ENCODE results near the gene GLG1.
"Not testable (repeated sequence)": the region's sequence is repeated elsewhere in the genome, so short reads cannot be mapped to it uniquely, and the experiment has no call there.

GLG1 gene

GRCh38 chr16:74438492-74438979, 168.4 kb downstream of the GLG1 start:
- DNase-seq = no peak

GRCh38 chr16:74431516-74431915, 175.4 kb downstream of the GLG1 start:
- no peak for DNase-seq

GRCh38 chr16:74430036-74430712, 176.7 kb downstream of the GLG1 start:
- DNase-seq = peak; percentile 41 to 52 (median 44)

- not testable (repeated sequence) for DNase-seq
Measured at GRCh38 chr16:74428493-74428892, 178.4 kb downstream of the GLG1 start.

GRCh38 chr16:74425751-74426150, 181.2 kb downstream of the GLG1 start:
- DNase-seq = not testable (repeated sequence)

- not testable (repeated sequence) for DNase-seq
Measured at GRCh38 chr16:74423721-74424120, 183.2 kb downstream of the GLG1 start.

- DNase-seq = not testable (repeated sequence)
Measured at GRCh38 chr16:74422086-74422485, 184.8 kb downstream of the GLG1 start.

GRCh38 chr16:74421482-74421785, 185.5 kb downstream of the GLG1 start:
- DNase-seq = not testable (repeated sequence)

GRCh38 chr16:74420612-74421481, 186.1 kb downstream of the GLG1 start, which contains the start of gene CLEC18B:
Gene CLEC18B (minus strand): TSS chr16:74421478. CDS start chr16:74421270, 208 bp downstream.
- DNase-seq = not testable (repeated sequence)

GRCh38 chr16:74419811-74420210, 187.1 kb downstream of the GLG1 start:
- DNase-seq = not testable (repeated sequence)

- DNase-seq = not testable (repeated sequence)
Measured at GRCh38 chr16:74417897-74418296, 189.0 kb downstream of the GLG1 start.

GRCh38 chr16:74413920-74414319, 193.0 kb downstream of the GLG1 start:
- DNase-seq = not testable (repeated sequence)

- not testable (repeated sequence) for DNase-seq
Measured at GRCh38 chr16:74413485-74413884, 193.4 kb downstream of the GLG1 start.

- not testable (repeated sequence) for DNase-seq
Measured at GRCh38 chr16:74412775-74413390, 194.0 kb downstream of the GLG1 start.

GRCh38 chr16:74412138-74412774, 194.7 kb downstream of the GLG1 start:
- DNase-seq = not testable (repeated sequence)

- DNase-seq = not testable (repeated sequence)
Measured at GRCh38 chr16:74410981-74411380, 195.9 kb downstream of the GLG1 start.

GRCh38 chr16:74410057-74410957, 196.6 kb downstream of the GLG1 start:
- not testable (repeated sequence) for DNase-seq

GRCh38 chr16:74409185-74409981, 197.5 kb downstream of the GLG1 start:
- peak in 1 of 4 experiments; percentile 0 for DNase-seq

- peak; percentile 6 to 38 (median 18) for DNase-seq
Measured at GRCh38 chr16:74407362-74407705, 199.6 kb downstream of the GLG1 start.

- not testable (repeated sequence) for DNase-seq
Measured at GRCh38 chr16:74406600-74407361, 200.1 kb downstream of the GLG1 start.
